GM18868 (cell line): ENCODE data around the gene HIF3A.
"Not testable (repeated sequence)": the region's sequence is repeated elsewhere in the genome, so short reads cannot be mapped to it uniquely, and the experiment has no call there.

ENCODE experiments used
- ATAC-seq: cut with Tn5 transposase; IDR thresholded peaks from one replicate; pipeline ENCODE4 v1.9.1; 2021; ENCODE audit warnings: mild to moderate bottlenecking, moderate library complexity; ENCODE audit not compliant: unreplicated experiment

Gene HIF3A

DNA sequence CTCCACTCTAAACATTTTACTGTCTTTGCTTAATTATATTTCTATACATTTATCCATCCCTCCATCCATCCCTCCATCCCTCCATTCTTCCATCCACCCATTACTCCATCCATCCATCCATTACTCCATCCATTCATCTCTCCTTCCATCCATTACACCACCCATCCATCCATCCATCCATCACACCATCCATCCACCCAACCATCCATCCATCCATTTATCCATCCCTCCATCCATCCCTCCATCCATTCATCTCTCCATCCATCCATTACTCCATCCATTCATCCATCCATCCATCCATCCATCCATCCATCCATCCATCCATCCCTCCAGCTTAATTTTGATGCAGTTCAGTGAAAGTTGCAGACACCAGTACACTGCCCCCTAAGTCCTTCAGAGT lies 5.0 kb upstream of the HIF3A start:
- no peak for ATAC-seq

DNA sequence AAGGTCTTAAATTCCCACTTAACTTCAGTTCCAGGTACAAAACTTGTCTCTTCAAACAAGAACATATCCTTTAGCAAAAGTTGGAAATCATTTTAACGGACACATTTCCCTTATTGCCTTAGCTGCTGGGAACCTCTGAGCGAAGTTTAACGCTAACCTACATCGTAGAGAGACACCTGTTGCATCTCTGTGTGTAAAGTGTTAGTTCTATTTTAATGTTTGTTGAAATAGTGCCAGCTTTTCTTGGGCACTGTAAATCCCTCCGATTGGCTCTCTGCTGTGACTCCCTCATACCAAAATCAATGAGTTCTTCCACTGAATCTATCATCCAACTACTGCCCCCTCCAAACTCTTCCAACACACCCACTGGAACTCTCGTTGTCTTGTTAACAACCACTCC lies 2.3 kb upstream of the HIF3A start:
- no peak for ATAC-seq

DNA sequence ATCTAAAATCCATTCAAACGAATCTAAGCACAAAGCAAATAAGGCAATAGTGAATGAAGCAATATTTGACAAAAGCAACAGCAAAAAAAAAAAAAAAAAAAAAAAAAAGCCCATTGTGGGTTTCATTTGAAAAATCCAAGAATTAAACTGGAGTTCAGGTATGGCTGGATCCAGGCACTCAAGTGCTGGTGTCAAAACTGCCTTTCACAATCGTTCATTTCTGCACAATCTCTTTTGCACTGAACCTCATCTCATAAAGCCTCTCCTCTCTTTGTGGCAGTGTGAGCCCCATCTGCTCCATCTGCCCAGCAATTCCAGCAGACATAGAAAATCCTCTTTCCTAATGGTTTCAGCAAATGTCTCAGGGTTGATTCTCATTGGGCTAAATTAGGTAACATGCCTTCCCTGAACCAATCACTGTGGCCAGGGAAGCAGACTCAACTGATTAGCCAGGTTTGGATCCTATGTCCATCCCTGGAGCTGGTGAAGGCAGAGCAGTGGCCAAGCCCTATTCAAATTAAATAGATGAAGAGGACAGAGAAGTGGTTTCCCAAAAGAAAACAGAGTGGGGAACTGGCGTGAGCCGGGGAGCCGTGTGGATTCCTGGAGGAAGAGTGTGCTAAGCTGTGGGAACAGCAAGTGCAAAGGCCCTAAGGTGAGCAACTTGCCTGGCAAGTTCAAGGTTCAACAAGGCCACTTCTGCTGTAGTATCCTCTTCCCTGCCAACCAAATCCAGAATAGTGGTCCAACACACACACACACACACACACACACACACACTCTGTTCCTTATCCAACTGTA lies 1.2 kb upstream of the HIF3A start:
- ATAC-seq, result no peak

DNA sequence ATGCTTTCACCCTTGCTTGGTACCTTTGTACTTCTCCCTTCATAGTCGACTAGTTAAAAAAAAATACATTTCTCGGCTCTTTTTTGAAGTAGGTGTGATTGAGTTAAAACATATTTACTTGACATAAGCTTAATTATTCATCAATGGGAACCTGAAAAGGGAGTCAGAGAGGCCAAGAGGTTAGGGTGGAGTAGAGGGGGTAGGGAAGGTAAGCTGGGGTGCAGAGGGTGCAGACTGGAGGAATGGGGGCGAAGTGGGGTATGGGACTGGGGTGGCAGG lies 701 bp upstream of the HIF3A start:
- no peak for ATAC-seq

DNA sequence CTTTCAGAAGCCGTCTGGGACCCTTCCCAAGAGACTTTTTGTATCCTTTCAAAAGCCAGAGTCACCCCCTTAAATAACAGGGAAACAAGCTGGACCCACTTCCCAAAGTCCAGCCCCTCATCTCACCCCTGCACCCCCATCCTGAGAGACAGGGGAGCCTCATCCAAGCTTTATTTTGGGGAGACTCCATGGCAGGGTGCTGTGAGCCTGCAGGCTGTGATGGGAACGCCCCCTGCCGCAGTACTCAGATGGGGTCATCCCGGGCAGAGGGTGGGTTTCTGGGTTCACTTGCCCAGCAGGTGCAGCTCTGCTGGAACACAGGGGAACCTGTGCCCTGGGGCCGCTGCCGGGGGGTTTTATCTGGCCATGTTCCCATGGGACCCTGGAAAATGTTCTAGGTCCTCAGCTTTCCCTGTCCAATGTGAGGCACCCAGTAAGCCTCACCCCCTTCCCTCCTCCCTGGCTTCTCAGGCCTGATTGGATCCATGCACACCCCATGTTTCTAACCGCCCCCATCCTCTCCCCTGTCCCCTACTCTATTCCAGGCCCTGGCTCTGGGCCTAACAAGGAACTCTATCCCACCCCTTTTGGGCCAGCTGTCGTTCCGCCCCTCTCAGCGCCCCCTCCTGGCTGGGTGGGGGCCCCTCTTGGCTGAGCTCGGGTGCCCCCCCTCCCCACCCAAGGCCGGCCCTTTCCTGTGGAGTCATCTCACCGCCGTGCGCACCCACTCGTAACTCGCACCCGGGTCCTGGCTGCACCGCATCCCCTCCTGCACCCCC lies 1.0 kb downstream of the HIF3A start:
- ATAC-seq, result no peak

DNA sequence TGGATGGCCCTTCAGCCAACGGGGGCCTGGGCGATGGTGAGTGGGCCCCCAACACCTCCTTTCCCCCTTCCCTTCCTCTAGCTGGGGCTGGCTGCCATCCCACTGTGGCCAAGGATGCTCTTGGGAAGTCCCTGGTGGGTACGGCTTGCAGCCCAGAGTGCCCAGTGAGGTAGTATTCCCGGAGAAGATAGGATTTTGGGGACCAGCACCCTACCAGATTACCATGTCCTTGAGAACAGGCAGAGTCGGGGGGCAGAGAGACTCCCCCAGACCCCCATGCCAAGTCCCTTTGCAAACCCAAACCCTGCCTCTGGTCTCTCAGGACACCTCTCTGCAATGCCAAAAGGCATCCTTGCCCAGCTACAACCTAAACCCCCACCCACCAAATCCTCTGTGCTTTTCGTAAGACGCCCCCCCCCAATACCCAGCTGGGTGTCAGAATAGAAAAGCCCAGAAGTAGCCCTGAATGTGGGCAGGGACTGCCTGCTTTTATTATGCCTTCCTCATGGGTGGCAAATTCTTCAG lies 1.7 kb downstream of the HIF3A start:
- ATAC-seq, result no peak

DNA sequence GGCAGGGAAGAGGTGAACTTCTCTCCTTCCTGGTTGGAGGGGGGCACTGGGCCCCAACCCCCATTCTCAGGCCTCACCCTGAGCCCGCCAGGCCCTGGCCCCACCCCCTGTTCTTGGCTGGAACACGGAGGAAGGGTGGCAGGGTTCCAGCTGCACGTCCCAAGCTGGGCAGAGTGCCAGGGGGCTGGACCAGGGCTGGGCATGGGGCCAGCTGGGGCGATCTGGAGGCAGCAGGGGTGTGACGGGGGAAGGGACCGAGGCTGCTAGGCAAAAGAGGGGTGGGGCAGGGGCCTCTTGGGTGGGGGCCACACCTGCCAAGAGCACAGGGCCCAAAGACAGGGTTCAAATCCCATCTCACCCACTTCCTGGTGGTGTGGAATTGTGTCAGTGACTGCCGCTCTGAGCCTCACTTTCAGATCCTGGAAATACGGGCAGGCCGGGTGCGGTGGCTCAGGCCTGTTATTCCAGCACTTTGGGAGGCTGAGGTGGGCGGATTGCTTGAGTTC lies 2.2 kb downstream of the HIF3A start:
- no peak for ATAC-seq

DNA sequence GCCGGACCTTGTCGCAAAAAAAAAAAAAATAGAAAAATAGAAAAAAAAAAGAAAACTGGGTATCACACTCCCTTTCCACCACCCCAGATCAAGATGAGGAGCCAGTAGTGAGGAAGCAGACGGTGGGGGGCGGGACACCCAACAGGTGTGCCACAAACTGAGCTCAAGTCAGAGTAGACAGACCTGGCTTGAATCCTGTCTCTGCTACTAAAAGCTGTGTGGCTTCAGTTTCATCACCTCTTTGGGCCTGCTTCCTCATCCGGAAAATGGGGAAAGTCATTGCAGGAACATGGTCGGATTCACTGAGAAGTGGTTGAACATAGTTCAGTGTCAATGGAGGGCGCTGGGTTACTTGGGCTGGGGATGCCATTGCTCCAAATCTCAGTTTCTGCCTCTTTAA lies 2.9 kb downstream of the HIF3A start:
- ATAC-seq, result no peak

DNA sequence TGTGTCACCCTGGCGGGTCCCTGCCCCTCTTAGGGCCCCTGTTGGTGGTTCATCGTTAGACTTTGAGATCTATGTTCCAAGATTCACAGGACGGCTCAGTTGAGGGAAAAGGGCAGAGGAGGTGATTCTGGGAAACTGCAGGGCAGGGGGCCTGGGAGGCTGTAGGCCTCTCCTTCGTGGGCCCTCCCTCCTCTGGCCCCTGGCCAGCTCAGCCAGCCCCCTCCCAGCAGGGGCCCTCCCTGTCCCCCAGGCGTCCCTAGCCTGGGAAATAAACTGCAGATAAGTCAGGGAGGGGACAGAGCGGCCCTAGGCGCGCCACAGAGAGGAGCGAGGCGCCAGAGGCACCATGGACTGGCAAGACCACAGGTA lies 6.5 kb downstream of the HIF3A start:
- no peak for ATAC-seq

DNA sequence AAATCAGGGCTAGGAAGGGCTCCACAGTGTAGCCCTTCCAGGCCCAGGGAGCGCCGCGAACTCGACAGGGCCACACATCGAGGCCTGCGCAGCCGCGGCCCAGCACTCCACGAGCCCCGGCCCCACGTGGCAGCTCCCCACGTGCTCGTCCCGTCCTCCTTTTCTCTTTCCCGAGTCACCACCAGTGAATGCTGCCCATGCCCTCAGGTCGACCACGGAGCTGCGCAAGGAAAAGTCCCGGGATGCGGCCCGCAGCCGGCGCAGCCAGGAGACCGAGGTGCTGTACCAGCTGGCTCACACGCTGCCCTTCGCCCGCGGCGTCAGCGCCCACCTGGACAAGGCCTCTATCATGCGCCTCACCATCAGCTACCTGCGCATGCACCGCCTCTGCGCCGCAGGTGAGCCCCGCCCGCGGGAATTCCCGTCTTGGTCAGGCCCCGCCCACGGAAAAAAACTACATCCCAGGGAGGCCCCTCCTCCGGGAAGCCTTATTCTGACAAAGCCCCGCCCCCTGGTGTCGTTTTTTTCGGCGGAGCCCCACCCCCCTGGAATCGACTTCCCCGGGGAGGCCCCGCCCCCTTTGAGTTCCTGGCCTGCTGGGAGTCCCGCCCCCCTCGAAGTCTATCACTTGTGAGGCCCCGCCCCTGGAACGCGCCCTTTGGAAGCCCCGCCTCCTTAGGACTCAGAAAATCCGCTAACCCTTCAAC lies 7.0 kb downstream of the HIF3A start:
- ATAC-seq, result no peak

DNA sequence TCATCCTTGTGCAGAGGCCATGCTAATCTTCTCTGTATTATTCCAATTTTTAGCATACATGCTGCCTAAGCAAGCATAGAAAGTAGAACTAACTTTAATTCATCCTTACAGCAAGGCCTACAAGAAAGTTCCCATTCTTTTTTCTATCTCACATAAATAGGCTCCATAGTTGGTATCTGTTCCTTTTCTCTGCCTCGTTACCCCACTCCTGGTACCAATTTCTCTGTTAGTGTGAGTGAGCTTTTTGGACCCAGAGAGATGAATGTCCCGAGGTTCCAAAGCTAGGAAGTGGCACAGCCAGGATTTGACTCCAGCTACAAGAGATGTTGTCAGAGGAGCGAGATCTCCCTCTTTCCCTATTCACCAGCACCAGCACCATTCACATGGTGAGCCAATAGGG lies 9.7 kb downstream of the HIF3A start:
- no peak for ATAC-seq

DNA sequence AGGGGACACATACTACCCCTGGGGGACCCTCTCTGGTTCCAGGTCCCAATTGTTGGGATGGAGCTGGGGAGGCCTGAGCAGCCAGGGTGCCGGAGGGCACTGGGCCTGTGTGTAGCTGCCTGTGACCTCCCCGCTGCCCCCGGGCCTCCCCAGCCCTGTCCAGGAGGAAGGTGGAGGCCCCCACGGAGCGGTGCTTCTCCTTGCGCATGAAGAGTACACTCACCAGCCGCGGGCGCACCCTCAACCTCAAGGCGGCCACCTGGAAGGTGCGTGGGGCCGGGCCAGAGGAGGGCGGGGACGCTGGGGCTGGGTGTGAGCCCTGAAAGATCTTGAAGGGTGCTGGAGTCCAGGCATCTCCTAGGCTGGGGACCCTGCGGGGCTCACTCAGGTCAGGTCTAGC lies 11.7 kb downstream of the HIF3A start:
- ATAC-seq, result no peak

DNA sequence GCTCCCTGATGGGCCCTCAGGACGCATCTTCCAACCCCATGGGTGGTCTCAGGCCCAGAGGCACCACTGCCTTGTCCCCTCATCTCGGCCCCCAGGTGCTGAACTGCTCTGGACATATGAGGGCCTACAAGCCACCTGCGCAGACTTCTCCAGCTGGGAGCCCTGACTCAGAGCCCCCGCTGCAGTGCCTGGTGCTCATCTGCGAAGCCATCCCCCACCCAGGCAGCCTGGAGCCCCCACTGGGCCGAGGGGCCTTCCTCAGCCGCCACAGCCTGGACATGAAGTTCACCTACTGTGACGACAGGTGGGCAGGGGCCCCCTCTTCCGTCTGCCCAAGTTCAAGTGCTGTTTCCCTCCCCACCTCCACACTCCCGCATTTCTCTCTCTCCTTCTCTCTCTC lies 12.2 kb downstream of the HIF3A start:
- ATAC-seq, result no peak

DNA sequence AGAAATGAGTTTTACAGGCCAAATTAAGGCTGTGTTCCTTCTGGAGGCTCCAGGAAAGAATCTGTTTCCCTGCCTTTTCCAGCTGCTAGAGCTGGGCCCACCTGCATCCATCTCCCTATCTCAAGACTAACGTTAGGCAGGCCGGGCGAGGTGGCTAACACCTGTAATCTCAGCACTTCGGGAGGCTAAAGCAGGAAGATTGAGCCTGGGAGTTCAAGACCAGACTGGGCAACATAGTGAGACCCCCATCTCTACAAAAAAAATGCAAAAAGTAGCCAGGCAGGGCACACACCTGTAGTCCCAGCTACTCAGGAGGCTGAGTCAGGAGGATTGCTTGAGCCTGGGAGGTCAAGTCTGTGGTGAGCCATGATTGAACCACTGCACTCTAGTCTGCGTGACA lies 14.6 kb downstream of the HIF3A start:
- no peak for ATAC-seq

DNA sequence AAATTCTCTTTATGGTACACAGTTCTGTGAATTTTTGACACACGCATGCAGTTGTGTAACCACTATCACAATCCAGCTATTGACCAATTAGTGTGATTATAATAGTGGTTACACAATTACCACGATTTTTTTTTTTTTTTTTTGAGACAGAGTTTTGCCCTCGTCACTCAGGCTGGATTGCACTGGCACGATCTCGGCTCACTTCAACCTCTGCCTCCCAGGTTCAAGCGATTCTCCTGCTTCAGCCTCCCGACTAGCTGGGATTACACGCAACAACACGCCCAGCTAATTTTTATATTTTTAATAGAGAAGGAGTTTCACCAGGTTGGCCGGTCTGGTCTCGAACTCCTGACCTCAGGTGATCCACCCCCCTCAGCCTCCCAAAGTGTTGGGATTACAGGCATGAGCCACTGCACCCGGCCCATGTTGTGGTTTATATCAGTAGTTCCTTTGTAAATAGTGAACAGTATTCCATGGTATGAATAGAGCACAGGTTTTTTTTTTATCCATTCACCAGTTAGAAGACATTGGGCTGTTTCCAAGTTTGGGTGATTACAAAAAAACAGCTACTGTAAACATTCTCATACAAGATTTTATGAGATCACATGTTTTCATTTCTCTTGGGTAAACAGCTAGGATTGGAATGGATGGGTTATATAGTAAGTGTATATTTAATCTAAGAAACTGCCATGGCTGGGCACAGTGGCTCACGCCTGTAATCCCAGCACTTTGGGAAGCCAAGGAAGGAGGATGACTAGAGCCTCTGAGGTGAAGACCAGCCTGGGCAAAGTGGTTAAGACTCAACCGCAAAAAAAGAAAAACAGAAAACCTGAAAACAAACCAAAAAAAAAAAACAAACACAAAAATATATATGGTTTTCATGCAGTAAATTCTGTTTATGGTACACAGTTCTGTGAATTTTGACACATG lies 17.0 kb downstream of the HIF3A start:
- ATAC-seq, result not testable (repeated sequence)

DNA sequence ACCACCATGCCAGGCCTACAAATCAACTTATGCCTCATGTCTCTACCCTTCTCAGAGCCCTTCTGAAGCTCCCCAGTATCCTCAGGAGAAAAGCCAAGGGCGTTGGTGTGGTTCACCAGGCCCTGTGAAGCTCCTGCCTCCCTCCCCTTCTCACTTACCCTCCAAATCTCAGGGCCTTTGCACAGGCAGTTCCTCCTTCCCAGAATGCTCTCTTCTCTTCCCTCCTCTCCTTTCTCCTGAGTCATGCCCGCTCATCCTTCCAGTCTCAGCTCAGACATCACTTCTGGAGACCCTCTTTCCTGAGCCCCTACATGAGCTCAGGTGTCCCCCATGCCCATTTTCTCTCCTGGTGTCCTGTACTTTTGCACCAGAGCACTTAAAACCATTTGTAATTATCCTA lies 20.5 kb downstream of the HIF3A start:
- ATAC-seq, result no peak

DNA sequence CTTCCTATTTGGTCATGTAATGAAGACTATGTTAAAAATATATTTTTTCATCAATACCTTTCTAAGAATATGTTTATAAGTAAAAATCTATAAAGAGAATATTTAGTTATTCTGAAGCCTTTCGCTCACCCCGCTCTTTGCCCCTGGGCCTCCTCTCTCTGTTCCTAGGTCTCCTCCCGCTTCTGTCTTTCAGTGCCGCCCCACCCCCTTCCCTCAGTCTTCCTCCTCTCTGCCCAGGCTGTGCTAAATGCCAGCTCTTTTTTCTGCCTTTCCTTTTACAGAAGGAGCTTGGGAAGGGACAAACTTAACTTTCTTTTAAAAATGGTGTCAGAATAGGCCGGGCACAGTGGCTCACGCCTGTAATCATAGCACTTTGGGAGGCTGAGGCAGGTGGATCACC lies 22.8 kb downstream of the HIF3A start:
- ATAC-seq, result no peak

DNA sequence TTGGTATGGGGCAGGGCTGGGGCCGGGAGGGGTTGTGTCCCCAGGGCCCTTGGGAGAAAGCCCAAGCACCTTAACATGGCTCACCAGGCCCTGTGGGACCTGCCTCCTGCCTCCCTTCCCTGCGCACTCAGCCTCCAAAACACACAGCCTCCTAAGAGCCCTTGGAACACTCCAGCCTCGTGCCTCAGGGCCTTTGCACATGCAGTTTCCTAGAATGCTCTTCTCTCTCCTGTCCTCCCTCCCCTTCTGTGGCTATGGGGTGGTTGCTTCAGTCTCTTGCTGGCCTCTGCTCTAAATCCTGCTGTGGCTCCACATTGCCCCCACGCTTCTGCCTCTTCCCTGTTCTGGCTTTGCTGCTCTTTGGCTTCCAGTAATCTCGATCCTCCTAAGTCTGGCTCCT lies 23.7 kb downstream of the HIF3A start:
- ATAC-seq, result no peak

DNA sequence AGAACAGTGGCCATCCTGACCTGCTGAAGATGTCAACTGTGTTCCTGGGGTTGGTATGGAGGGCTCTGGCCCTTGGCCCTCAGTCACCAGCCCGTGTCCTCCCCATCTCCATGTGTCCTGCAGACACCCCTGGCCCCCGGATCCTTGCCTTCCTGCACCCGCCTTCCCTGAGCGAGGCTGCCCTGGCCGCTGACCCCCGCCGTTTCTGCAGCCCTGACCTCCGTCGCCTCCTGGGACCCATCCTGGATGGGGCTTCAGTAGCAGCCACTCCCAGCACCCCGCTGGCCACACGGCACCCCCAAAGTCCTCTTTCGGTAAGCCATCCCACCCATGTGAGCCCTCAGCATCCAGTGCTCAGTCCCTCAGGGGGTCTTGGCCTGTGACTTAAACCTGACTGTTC lies 24.8 kb downstream of the HIF3A start:
- ATAC-seq, result no peak

DNA sequence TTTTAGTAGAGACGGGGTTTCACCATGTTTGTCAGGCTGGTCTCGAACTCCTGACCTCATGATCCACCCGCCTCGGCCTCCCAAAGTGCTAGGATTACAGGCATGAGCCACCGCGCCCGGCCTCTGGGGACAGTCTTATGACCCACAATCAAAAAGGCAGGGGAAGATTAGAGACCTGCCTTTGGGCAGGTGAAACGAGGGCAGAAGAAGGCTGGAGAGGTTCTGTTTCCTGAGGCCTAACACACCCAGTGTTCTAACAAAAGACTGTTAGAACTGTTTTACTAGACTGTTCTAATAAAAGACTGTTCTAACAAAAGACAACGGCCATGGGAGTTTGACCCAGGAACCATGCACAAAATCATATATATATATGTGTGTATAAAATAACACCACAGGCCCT lies 26.4 kb downstream of the HIF3A start:
- not testable (repeated sequence) for ATAC-seq

DNA sequence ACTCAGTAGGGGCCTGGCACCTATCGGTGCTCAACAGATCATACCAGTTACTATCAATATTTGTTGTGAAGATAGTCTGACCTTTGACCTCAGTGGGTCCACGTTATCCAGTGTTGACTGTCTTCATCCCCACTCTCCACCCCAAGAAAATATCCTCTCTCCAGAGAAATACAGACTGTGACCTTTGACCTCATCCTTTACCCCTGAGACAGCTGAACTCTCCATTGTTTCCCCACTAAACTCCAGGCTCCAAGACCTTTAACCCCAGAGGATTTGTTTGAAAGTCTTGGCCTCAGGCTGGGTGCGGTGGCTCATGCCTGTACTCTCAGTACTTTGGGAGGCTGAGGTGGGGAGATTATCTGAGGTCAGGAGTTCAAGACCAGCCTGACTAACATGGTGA lies 27.4 kb downstream of the HIF3A start:
- ATAC-seq, result no peak
